ENCODE data around the gene CISD3.

The CISD3 gene

GRCh38 chr17:38729886-38730525 is at the start of gene CISD3:
Gene CISD3, plus strand, starts transcription at chr17:38730341. Its CDS starts 18 bp downstream, at chr17:38730359.
- in situ Hi-C loops (cut with HindIII; ENCODE audit: low sequenced_read_pairs): no loop called here

DNA sequence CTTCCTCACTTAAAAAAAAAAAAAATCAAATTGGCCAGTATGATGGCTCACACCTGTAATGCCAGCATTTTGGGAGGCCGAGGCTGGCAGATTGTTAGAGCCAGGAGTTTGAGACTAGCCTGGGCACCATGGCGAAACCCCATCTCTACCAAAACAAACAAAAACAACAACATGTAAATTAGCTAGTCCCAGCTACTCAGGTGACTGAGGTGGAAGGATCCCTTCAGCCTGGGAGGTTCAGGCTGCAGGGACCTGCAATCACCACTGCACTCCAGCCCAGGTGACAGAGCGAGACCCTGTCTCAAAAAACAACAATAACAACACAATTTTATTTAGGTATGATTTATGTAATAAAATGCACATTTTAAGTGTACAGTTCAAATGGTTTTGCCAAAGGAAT is 49.0 kb upstream of the CISD3 start:
- in situ Hi-C loops (cut with HindIII; ENCODE audit: low sequenced_read_pairs): loop anchor here (10.0 kb wide), 1 partner anchor 246 kb away; no protein-coding TSS in a partner anchor

- in situ Hi-C loops (cut with HindIII; ENCODE audit: low sequenced_read_pairs): loop anchor here (10.0 kb wide), 1 partner anchor 251 kb away; no protein-coding TSS in a partner anchor
These were observed 44.6 kb upstream of the CISD3 start for GRCh38 chr17:38685491-38685890.

GRCh38 chr17:38687286-38687685 is 42.9 kb upstream of the CISD3 start:
- in situ Hi-C loops (cut with HindIII; ENCODE audit: low sequenced_read_pairs): loop anchor here (10.0 kb wide), 1 partner anchor 252 kb away; no protein-coding TSS in a partner anchor

DNA sequence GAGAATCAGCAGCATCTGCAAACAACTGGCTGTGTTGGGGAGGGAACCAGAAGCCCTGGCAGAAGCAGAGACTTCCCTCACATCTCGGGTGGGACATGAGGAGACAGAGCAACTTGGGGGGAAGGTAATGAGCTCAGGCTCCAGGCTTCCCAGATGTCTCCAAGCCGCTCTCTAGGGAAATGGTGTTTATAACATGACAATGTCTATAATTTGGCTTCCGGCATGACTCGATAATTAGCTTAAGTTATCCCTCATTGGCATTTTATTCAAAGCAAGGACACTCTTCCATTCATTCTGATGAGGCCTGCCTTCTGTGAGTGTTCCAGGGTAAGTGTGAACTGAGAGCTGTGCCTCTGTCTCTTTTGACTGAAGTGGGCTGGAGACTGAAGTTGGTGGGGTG is 39.8 kb upstream of the CISD3 start:
- in situ Hi-C loops (cut with HindIII; ENCODE audit: low sequenced_read_pairs): no loop called here

GRCh38 chr17:38691154-38691553 is 39.0 kb upstream of the CISD3 start:
- in situ Hi-C loops (cut with HindIII; ENCODE audit: low sequenced_read_pairs): no loop called here

DNA sequence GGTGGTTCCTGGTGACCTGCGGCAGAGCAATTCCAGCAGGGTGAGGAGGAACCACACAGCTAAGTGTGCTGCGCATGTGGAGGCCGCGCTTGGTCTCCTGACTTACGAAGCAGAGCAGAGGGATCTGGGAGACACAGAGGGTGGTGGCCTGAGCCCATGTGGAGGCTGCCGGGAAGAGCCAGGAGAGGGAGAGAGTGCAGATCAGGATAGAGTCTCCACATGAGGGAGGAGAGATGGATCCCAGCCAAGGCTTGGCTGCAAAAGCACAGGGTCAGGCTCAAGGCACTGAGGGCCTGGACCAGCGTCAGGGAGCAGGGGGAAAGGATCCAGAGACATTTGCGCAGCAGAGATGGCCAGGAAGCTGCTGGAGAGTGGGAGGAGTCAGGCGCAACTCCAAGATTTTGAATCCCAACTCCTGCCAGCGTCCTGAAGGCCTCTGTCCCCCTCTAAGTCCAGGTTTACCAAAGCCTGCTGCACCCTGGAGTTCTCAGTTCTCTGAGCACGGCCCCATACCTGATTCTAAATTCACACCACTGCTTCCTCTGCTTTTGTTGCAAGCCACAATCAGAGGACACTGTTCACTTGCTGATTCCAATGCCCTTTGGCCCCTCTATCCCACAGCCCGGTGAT is 36.3 kb upstream of the CISD3 start:
- in situ Hi-C loops (cut with HindIII; ENCODE audit: low sequenced_read_pairs): no loop called here

DNA sequence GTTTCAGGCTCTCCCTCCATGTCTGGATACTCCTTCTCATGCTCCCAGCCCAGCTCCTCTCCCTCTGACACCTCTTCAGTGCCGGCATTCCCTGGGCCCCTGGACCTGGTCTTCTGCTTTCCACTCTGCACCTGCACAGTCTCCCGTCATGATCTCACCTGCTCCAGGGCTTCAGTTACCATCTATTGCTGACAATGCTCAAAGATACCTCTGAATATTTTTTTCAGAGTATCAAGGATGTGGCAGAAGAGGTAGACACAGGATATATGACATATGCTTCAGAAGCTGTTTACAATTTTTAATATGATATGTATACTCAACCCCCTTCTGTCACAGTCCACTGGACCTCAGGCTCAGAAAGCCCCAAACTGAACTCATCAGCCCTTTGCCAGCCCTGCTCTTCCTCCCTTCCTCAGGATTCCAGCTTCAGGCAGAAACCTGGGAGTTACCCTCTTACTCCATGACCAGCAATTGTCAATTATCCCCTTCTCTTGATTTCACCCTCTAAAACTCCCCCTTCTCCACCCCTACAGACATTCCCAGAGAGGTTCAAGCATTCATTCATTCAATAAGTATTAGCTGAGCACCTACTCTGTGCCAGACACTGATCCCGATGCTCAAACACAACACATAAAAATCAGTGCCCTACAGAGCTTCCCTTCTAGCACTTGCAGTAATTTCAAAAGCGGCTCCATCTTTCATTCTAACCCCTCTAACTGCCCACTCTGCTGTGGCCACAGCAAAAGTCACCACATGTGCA is 32.9 kb upstream of the CISD3 start:
- in situ Hi-C loops (cut with HindIII; ENCODE audit: low sequenced_read_pairs): no loop called here

GRCh38 chr17:38698760-38699159 is 31.4 kb upstream of the CISD3 start:
- in situ Hi-C loops (cut with HindIII; ENCODE audit: low sequenced_read_pairs): no loop called here

- in situ Hi-C loops (cut with HindIII; ENCODE audit: low sequenced_read_pairs): no loop called here
These were observed 28.5 kb upstream of the CISD3 start for GRCh38 chr17:38701504-38702165.

- in situ Hi-C loops (cut with HindIII; ENCODE audit: low sequenced_read_pairs): no loop called here
These were observed 27.8 kb upstream of the CISD3 start for GRCh38 chr17:38702166-38702915.

GRCh38 chr17:38702916-38703741 is 27.0 kb upstream of the CISD3 start:
- in situ Hi-C loops (cut with HindIII; ENCODE audit: low sequenced_read_pairs): no loop called here

GRCh38 chr17:38703742-38704605 is 26.2 kb upstream of the CISD3 start:
- in situ Hi-C loops (cut with HindIII; ENCODE audit: low sequenced_read_pairs): no loop called here

GRCh38 chr17:38704606-38705522 is 25.3 kb upstream of the CISD3 start, which contains the start of gene MLLT6:
Gene MLLT6, plus strand, starts transcription at chr17:38705273. Its CDS starts 360 bp downstream, at chr17:38705633.
- in situ Hi-C loops (cut with HindIII; ENCODE audit: low sequenced_read_pairs): loop anchor here (5.0 kb wide), 1 partner anchor 33 kb away; the partner anchor contains the start of gene EPOP

GRCh38 chr17:38705523-38705802 is 24.7 kb upstream of the CISD3 start:
- in situ Hi-C loops (cut with HindIII; ENCODE audit: low sequenced_read_pairs): loop anchor here (5.0 kb wide), 1 partner anchor 33 kb away; the partner anchor contains the start of gene EPOP

DNA sequence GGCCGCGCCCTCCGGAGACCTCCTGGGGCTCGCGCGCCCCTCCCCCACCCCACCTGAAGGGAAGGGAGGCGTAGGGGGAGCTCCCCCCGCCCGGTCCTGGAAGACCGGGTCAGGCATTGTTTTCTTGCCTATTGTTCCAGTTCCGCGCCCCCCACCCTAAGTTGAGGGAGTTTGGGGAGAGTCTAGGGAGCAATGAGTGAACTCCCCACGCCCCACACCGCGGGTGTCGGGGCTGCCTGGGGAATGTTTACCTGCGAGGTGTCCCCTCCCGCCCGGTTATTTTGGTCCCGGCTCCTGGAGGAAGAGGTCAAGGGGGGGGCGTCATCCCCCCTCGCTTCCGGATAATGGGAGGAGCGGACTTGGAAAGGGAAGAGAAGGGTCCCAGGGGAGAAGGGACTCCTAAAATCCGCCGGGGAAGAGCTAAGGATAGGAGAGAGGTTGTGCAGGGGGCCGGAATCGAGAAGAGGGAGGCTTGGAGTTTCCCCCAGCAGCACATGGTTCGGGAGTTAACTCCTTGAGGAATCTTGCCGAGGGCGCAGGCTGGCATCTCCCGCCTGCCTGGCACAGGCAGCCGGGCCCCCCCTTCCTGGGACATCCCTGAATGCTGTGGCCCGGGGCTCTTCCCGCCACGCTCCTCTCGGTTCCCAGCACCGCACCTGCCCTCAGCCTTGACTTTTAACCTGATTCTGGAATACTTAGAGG is 24.2 kb upstream of the CISD3 start:
- in situ Hi-C loops (cut with HindIII; ENCODE audit: low sequenced_read_pairs): loop anchor here (5.0 kb wide), 1 partner anchor 34 kb away; the partner anchor contains the start of gene EPOP
